Measurements from ENCODE around the gene NCAM2. TPM values are rescaled to one million over a fixed set of nuclear protein-coding genes. Genes with fewer than 3 reads are reported as not detected.

NCAM2 gene
- total and polyA plus RNA-seq, 2 of the 4 experiments (the other 2 are of a cell fraction), result 2.7 to 5.0 TPM

DNA sequence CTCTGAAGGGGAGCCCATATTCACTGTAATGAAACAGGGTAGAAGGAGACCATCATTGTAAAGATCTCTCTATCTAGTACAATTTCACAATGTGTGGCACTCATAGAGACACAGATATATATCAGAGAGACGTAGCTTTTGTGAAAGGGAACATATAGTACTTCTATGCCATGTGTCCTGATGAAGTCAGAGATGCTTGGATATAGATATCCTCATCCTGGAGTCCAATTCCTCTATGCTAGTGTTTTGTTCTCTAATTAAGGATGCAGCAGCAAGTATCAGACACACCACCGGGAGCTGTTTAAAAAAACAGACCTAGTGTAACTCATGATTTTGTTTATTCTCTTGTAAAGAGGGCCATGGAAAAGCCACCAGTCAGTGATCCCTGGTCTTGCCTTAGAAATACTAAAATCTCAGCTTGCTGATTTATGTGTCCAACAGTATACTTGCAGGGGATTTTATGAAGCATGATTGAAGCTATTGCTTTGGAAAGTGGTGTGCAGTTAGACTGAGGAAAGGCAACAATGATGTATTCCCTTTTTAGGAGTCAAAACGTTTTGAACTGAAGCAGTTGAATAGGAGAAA, 2.5 kb downstream of the NCAM2 start:
- H3K36me3 ChIP-seq (ENCODE audit: control insufficient read depth, insufficient read depth, low read length), result no peaks in the 10 kb centered on the region
- no peak for TF ChIP-seq ELK1 (IDR thresholded peaks at IDR 0.05; ENCODE audit: borderline replicate concordance, low read depth, low read length)
- TF ChIP-seq MAZ (IDR thresholded peaks at IDR 0.05; ENCODE audit: borderline replicate concordance, low read depth, low read length), result no peak
- TF ChIP-seq SMC3 (IDR thresholded peaks at IDR 0.05; ENCODE audit: low read depth, low read length), result no peak
- no peak for TF ChIP-seq MXI1 (IDR thresholded peaks at IDR 0.05; ENCODE audit: borderline replicate concordance, low read depth, low read length)
- TF ChIP-seq MAFK (IDR thresholded peaks at IDR 0.05; ENCODE audit: low read depth, low read length), result no peak
- TF ChIP-seq BHLHE40 (IDR thresholded peaks at IDR 0.05; ENCODE audit: low read depth, low read length), result no peak
- TF ChIP-seq, protein P1, sequence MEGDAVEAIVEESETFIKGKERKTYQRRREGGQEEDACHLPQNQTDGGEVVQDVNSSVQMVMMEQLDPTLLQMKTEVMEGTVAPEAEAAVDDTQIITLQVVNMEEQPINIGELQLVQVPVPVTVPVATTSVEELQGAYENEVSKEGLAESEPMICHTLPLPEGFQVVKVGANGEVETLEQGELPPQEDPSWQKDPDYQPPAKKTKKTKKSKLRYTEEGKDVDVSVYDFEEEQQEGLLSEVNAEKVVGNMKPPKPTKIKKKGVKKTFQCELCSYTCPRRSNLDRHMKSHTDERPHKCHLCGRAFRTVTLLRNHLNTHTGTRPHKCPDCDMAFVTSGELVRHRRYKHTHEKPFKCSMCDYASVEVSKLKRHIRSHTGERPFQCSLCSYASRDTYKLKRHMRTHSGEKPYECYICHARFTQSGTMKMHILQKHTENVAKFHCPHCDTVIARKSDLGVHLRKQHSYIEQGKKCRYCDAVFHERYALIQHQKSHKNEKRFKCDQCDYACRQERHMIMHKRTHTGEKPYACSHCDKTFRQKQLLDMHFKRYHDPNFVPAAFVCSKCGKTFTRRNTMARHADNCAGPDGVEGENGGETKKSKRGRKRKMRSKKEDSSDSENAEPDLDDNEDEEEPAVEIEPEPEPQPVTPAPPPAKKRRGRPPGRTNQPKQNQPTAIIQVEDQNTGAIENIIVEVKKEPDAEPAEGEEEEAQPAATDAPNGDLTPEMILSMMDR (conservative IDR thresholded peaks at IDR 0.05; ENCODE audit: low read depth, low read length), result no peak
- no peak for TF ChIP-seq RFX5 (IDR thresholded peaks at IDR 0.05; ENCODE audit: low read depth, low read length)
- no peak for TF ChIP-seq FOS (IDR thresholded peaks at IDR 0.05; ENCODE audit: low read depth, low read length)
- no peak for TF ChIP-seq RAD21 (IDR thresholded peaks at IDR 0.05; ENCODE audit: low read length)
- no peak for TF ChIP-seq USF2 (IDR thresholded peaks at IDR 0.05; ENCODE audit: low read depth, low read length)
- no peak for TF ChIP-seq CHD1 (IDR thresholded peaks at IDR 0.05; ENCODE audit: low read depth, low read length)
- no peak for TF ChIP-seq NFE2L2 (IDR thresholded peaks at IDR 0.05; ENCODE audit: low read depth, low read length)
- no peak for TF ChIP-seq CEBPB (IDR thresholded peaks at IDR 0.05; ENCODE audit: low read depth, low read length)
- no peak overlapping the region for H2BK15ac ChIP-seq (ENCODE audit: low read depth, low read length)
- no peak overlapping the region for H3K56ac ChIP-seq (ENCODE audit: extremely low read depth, insufficient read depth, low read length)
- no TSS peak for BruUV-seq (replicated peaks)
- ChIA-PET POLR2A (ENCODE audit: unreplicated experiment) (no interaction called here), CTCF (interaction anchor here (0.9 to 1.8 kb wide), 5 partner anchors 11 to 921 kb away, joined by 3 to 8 read pairs (median 3); no protein-coding TSS in a partner anchor)
- H3K4me3 ChIP-seq (ENCODE audit: insufficient read depth, low read depth, low read length), result no peak overlapping the region
- no peaks in the 10 kb centered on the region for H3K79me1 ChIP-seq (ENCODE audit: low read depth in 1 of 2, low read length in 2 of 2)
- H3K4me2 ChIP-seq (ENCODE audit: low read depth, low read length), result no peak overlapping the region
- no peak overlapping the region for H2AK9ac ChIP-seq (replicated peaks; ENCODE audit: low read depth, low read length, poor library complexity)
- H3K9me1 ChIP-seq (ENCODE audit: insufficient read depth, low read length), result no peaks in the 10 kb centered on the region
- no peak overlapping the region for H2AK5ac ChIP-seq (ENCODE audit: low read depth, low read length)
- H3K23ac ChIP-seq (ENCODE audit: low read depth, low read length), result no peak overlapping the region
- no peaks in the 10 kb centered on the region for H3K4me1 ChIP-seq (ENCODE audit: control insufficient read depth, insufficient read depth, low read length)
- H2BK120ac ChIP-seq (ENCODE audit: low read depth, low read length), result no peak overlapping the region
- H4K91ac ChIP-seq (ENCODE audit: insufficient read depth, low read depth, low read length), result no peak overlapping the region
- H3K18ac ChIP-seq (ENCODE audit: low read depth, low read length), result no peak overlapping the region
- no peaks in the 10 kb centered on the region for H3K9me3 ChIP-seq (ENCODE audit: control insufficient read depth, insufficient read depth, low read length)
- no peak overlapping the region for H3K4ac ChIP-seq (ENCODE audit: low read depth, low read length)
- H2BK5ac ChIP-seq (ENCODE audit: low read depth, low read length, poor library complexity, severe bottlenecking), result no peak overlapping the region
- H3K27ac ChIP-seq (ENCODE audit: insufficient read depth, low read length), result no peak overlapping the region
- WGBS, 2 experiments (ENCODE audit: extremely low coverage in 2 of 2, insufficient read length in 1 of 2), result no CpG with 5 or more reads among the region's 3 CpGs
- no peaks in the 10 kb centered on the region for H4K20me1 ChIP-seq (ENCODE audit: insufficient read depth, low read length)
- no peak overlapping the region for H4K8ac ChIP-seq (ENCODE audit: low read depth in 2 of 2, low read length in 2 of 2)
- no peak overlapping the region for H2AFZ ChIP-seq (replicated peaks; ENCODE audit: low read length, poor library complexity)
- in situ Hi-C loops (cut with MboI; ENCODE audit: low sequenced_read_pairs), result loop anchor here (10.0 to 25.0 kb wide), 4 partner anchors 374 to 1787 kb away; no protein-coding TSS in a partner anchor
- H2BK20ac ChIP-seq (ENCODE audit: low read depth, low read length), result no peak overlapping the region
- ATAC-seq (ENCODE audit: low read depth), result no peak
- DNase-seq, result no peak
- H3K14ac ChIP-seq (replicated peaks; ENCODE audit: low read depth, low read length), result no peak overlapping the region
- H4K5ac ChIP-seq (ENCODE audit: low read depth, low read length), result no peak overlapping the region
- dilution Hi-C loops (cut with HindIII; ENCODE audit: low sequenced_read_pairs, unreplicated experiment), result no loop called here
- H3K9ac ChIP-seq (ENCODE audit: low read depth, low read length), result no peak overlapping the region
- peaks cover 6% of the 10 kb centered on the region; the same call in 1 of the 2 replicates for H3K27me3 ChIP-seq (ENCODE audit: control insufficient read depth, insufficient read depth, low read length)
- intact Hi-C loops (cut with micrococcal nuclease), result loop anchor here (2.0 kb wide), 1 partner anchor 920 kb away; no protein-coding TSS in a partner anchor
